ENCODE measurements around the gene AKAP7.

AKAP7 gene

GRCh38 chr6:131125431-131125830 lies 9.8 kb upstream of the AKAP7 start:
- H3K27ac ChIP-seq = no peak overlapping the region
- H3K36me3 ChIP-seq = no peaks in the 10 kb centered on the region
- H3K9me3 ChIP-seq (ENCODE audit: severe bottlenecking) = no peaks in the 10 kb centered on the region
- no peak for TF ChIP-seq CTCF (IDR thresholded peaks at IDR 0.05; ENCODE audit: low read depth, low read length)
- no peak overlapping the region for H3K4me3 ChIP-seq (ENCODE audit: low read depth, low read length)
- no peaks in the 10 kb centered on the region for H3K27me3 ChIP-seq (ENCODE audit: insufficient read depth, low read depth, severe bottlenecking)
- DNase-seq = no peak

- Histone ChIP-seq H3K27ac (no peak overlapping the region), H3K36me3 (no peaks in the 10 kb centered on the region), H3K4me3 (ENCODE audit: low read depth, low read length) (no peak overlapping the region), H3K9me3 (ENCODE audit: severe bottlenecking) (no peaks in the 10 kb centered on the region), H3K27me3 (ENCODE audit: insufficient read depth, low read depth, severe bottlenecking) (no peaks in the 10 kb centered on the region)
- TF ChIP-seq CTCF (IDR thresholded peaks at IDR 0.05; ENCODE audit: low read depth, low read length) = no peak
- no peak for DNase-seq
These were observed 5.3 kb upstream of the AKAP7 start for GRCh38 chr6:131129689-131130553.

GRCh38 chr6:131130554-131130940 lies 4.7 kb upstream of the AKAP7 start:
- Histone ChIP-seq H3K27ac (no peak overlapping the region), H3K36me3 (no peaks in the 10 kb centered on the region), H3K9me3 (ENCODE audit: severe bottlenecking) (no peaks in the 10 kb centered on the region), H3K27me3 (ENCODE audit: insufficient read depth, low read depth, severe bottlenecking) (no peaks in the 10 kb centered on the region), H3K4me3 (ENCODE audit: low read depth, low read length) (no peak overlapping the region)
- TF ChIP-seq CTCF (IDR thresholded peaks at IDR 0.05; ENCODE audit: low read depth, low read length) = no peak
- no peak for DNase-seq

DNA sequence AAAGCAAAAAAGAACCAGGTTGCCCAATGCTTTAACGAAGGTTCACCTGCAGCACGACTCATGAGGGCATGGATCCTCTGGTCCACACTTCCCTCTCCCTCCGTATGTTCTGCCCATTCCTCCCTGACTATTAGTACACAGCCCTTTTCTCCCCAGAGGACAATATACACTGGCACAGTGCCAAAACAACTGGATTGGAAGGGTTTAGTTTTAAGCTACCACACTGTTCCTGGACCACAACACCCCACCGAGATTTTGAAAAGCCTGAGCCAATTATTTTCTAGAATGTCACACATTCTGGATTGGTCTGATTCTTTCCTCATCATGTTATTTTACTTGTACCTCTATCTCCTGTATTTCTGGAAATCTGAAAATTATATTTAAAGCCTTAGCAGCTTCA lies 2.9 kb upstream of the AKAP7 start:
- no peak for DNase-seq
- Histone ChIP-seq H3K4me3 (ENCODE audit: low read depth, low read length) (no peak overlapping the region), H3K9me3 (ENCODE audit: severe bottlenecking) (no peaks in the 10 kb centered on the region), H3K27ac (no peak overlapping the region), H3K27me3 (ENCODE audit: insufficient read depth, low read depth, severe bottlenecking) (no peaks in the 10 kb centered on the region), H3K36me3 (no peaks in the 10 kb centered on the region)
- no peak for TF ChIP-seq CTCF (IDR thresholded peaks at IDR 0.05; ENCODE audit: low read depth, low read length)

- no peak for TF ChIP-seq CTCF (IDR thresholded peaks at IDR 0.05; ENCODE audit: low read depth, low read length)
- no peaks in the 10 kb centered on the region for H3K9me3 ChIP-seq (ENCODE audit: severe bottlenecking)
- no peak for DNase-seq
- no peak overlapping the region for H3K27ac ChIP-seq
- peak overlapping the region; percentile 70 for H3K4me3 ChIP-seq (ENCODE audit: low read depth, low read length)
- H3K36me3 ChIP-seq = no peaks in the 10 kb centered on the region
- H3K27me3 ChIP-seq (ENCODE audit: insufficient read depth, low read depth, severe bottlenecking) = no peaks in the 10 kb centered on the region
These were observed 867 bp upstream of the AKAP7 start for GRCh38 chr6:131134220-131134979.
